SW480 (cell line): ENCODE data around the gene KRAS.
"Not testable (repeated sequence)": the region's sequence is repeated elsewhere in the genome, so short reads cannot be mapped to it uniquely, and the experiment has no call there.

Experiments used
- DNase-seq: peaks from one replicate; pipeline ENCODE4 v3.0.0-alpha.2; 2016; ENCODE audit warnings: low spot score

KRAS gene

GRCh38 chr12:25250744-25251730 lies at the start of gene KRAS:
KRAS (minus strand) TSS chr12:25250929.
- peak; percentile 100 for DNase-seq

GRCh38 chr12:25296381-25296780 lies 45.7 kb upstream of the KRAS start:
- no peak for DNase-seq

- DNase-seq: no peak
Measured at GRCh38 chr12:25295361-25295760, 44.6 kb upstream of the KRAS start.

GRCh38 chr12:25293653-25294052 lies 42.9 kb upstream of the KRAS start:
- DNase-seq: no peak

GRCh38 chr12:25292810-25293221 lies 42.1 kb upstream of the KRAS start:
- not testable (repeated sequence) for DNase-seq

- DNase-seq: no peak
Measured at GRCh38 chr12:25287610-25288009, 36.9 kb upstream of the KRAS start.

- peak; percentile 48 for DNase-seq
Measured at GRCh38 chr12:25286837-25287236, 36.1 kb upstream of the KRAS start.

GRCh38 chr12:25284024-25284423 lies 33.3 kb upstream of the KRAS start:
- DNase-seq: no peak

GRCh38 chr12:25283006-25283405 lies 32.3 kb upstream of the KRAS start:
- DNase-seq: no peak

GRCh38 chr12:25280082-25280481 lies 29.4 kb upstream of the KRAS start:
- DNase-seq: no peak

- DNase-seq: no peak
Measured at GRCh38 chr12:25278269-25278668, 27.5 kb upstream of the KRAS start.

- DNase-seq: peak; percentile 93
Measured at GRCh38 chr12:25276199-25276937, 25.6 kb upstream of the KRAS start.

- DNase-seq: no peak
Measured at GRCh38 chr12:25271486-25272098, 20.9 kb upstream of the KRAS start.

- DNase-seq: no peak
Measured at GRCh38 chr12:25269701-25270100, 19.0 kb upstream of the KRAS start.

- no peak for DNase-seq
Measured at GRCh38 chr12:25266497-25266896, 15.8 kb upstream of the KRAS start.

- no peak for DNase-seq
Measured at GRCh38 chr12:25264862-25265261, 14.1 kb upstream of the KRAS start.

GRCh38 chr12:25264114-25264513 lies 13.4 kb upstream of the KRAS start:
- no peak for DNase-seq

- DNase-seq: no peak
Measured at GRCh38 chr12:25263594-25263993, 12.9 kb upstream of the KRAS start.

- DNase-seq: no peak
Measured at GRCh38 chr12:25262389-25263074, 11.8 kb upstream of the KRAS start.

- no peak for DNase-seq
Measured at GRCh38 chr12:25257590-25258324, 7.0 kb upstream of the KRAS start.

GRCh38 chr12:25256826-25257225 lies 6.1 kb upstream of the KRAS start:
- DNase-seq: no peak
